ENCODE measurements around the gene C1RL.

DNA sequence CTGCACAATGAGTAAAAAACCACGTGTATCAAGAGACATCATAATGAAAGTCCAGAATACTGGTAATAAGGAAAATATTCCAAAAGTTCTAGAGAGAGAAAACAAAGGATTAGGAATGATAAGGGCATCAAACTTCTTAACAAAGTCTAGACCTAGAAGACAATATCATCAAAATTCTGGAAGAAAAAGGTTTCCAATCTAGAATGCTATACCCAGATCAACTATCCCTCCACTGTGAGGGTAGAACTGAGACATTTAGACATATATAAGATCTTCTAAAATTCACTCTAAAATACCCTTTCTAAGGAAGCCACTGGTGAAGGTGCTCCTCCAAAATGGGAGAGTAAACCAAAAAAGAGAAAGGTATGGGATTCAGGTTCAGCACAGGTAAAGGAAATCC, 2.9 kb downstream of the C1RL start:
- TF ChIP-seq CTCF (IDR thresholded peaks at IDR 0.05) (no peak), POLR2AphosphoS5 (IDR thresholded peaks at IDR 0.05) (no peak)
